ENCODE measurements around the gene VPS29.

Gene VPS29

DNA sequence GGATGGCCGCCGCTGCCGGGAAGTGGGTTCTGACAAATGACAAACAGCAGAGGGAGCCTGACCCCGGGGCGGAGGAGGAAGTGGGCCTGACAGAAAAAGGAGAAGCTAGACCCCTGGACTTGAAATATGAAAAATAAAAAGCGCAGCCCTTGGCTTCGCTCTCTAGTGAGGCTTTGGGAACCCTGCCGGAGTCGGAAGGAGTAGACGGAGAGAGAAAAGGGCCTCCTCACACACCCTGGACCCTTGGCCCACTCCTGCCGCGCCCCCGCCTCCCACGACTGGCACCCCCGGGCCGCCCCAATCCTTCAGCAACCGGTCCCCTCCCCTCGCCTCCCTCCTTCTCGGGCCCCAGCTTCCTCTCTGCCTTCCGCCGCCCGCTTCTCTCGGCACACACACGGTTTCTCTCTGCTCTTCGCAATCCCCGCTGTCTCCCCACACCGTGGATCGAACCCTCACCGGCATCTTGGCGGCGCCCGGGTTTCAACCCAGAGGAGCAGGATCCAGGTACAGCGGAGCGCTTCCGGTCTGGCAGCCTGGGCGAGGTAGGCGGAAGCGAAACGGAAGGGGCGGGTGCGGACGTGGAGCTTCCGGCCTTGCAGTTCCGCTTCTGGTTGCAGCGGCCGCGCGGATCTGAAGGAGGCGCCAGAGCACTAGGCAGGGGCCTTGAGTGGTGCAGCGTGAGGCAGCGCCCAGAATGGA is 52.0 kb downstream of the VPS29 start, which contains the start of gene ARPC3:
Gene ARPC3 (minus strand): TSS at position 539 of the 699 bp plus-strand sequence. CDS start 77 bp downstream, at position 462.
- H3K4me3 Mint-ChIP-seq, result peak within 1 kb of the TSS; percentile 99
- DNase-seq (ENCODE audit: low spot score), result peak; percentile 94
- peak within 1 kb of the TSS; percentile 99 for H3K27ac Mint-ChIP-seq
- H3K4me1 Mint-ChIP-seq (ENCODE audit: low read depth), result peaks cover 26% of the 10 kb centered on the region
- H3K27me3 Mint-ChIP-seq (ENCODE audit: low read depth), result no peaks in the 10 kb centered on the region
- H3K36me3 Mint-ChIP-seq (ENCODE audit: low read depth), result peaks cover 44% of the 10 kb centered on the region
- no peaks in the 10 kb centered on the region for H3K9me3 Mint-ChIP-seq

GRCh38 chr12:110444455-110444854 is 57.5 kb downstream of the VPS29 start:
- peaks cover 42% of the 10 kb centered on the region for H3K36me3 Mint-ChIP-seq (ENCODE audit: low read depth)
- no peak overlapping the region for H3K27ac Mint-ChIP-seq
- peaks cover 14% of the 10 kb centered on the region for H3K4me1 Mint-ChIP-seq (ENCODE audit: low read depth)
- H3K4me3 Mint-ChIP-seq, result no peak overlapping the region
- DNase-seq (ENCODE audit: low spot score), result no peak
- no peaks in the 10 kb centered on the region for H3K27me3 Mint-ChIP-seq (ENCODE audit: low read depth)
- no peaks in the 10 kb centered on the region for H3K9me3 Mint-ChIP-seq
